GM18873 (cell line): Measurements from ENCODE around the gene OR4N2.
"Not testable (repeated sequence)": the region's sequence is repeated elsewhere in the genome, so short reads cannot be mapped to it uniquely, and the experiment has no call there.

Experiments used
- ATAC-seq: cut with Tn5 transposase; IDR thresholded peaks from one replicate; pipeline ENCODE4 v1.9.1; 2021; ENCODE audit warnings: mild to moderate bottlenecking, moderate library complexity, moderate number of reproducible peaks; ENCODE audit not compliant: unreplicated experiment, low FRiP score

The OR4N2 gene

GRCh38 chr14:19803470-19803869, at the start of gene OR4N2:
Gene OR4N2 (plus strand): TSS chr14:19803770. CDS start chr14:19827449, 23,679 bp downstream.
- not testable (repeated sequence) for ATAC-seq

GRCh38 chr14:19754172-19754571, 49.4 kb upstream of the OR4N2 start:
- no peak for ATAC-seq

- ATAC-seq: not testable (repeated sequence)
Measured at GRCh38 chr14:19771491-19771890, 32.1 kb upstream of the OR4N2 start.

- no peak for ATAC-seq
Measured at GRCh38 chr14:19771895-19772430, 31.6 kb upstream of the OR4N2 start.

GRCh38 chr14:19772454-19772853, 31.1 kb upstream of the OR4N2 start:
- ATAC-seq: not testable (repeated sequence)

- not testable (repeated sequence) for ATAC-seq
Measured at GRCh38 chr14:19773204-19773603, 30.4 kb upstream of the OR4N2 start, which contains the start of gene OR4M1. Gene OR4M1 (plus strand): TSS chr14:19773504. CDS start chr14:19780323, 6,819 bp downstream.

- no peak for ATAC-seq
Measured at GRCh38 chr14:19775587-19775986, 28.0 kb upstream of the OR4N2 start.

GRCh38 chr14:19785848-19786247, 17.7 kb upstream of the OR4N2 start:
- ATAC-seq: not testable (repeated sequence)

- ATAC-seq: not testable (repeated sequence)
Measured at GRCh38 chr14:19787318-19787717, 16.3 kb upstream of the OR4N2 start.

- not testable (repeated sequence) for ATAC-seq
Measured at GRCh38 chr14:19788150-19788549, 15.4 kb upstream of the OR4N2 start.

GRCh38 chr14:19796520-19797108, 7.0 kb upstream of the OR4N2 start:
- not testable (repeated sequence) for ATAC-seq

- ATAC-seq: no peak
Measured at GRCh38 chr14:19799880-19800279, 3.7 kb upstream of the OR4N2 start.

GRCh38 chr14:19800282-19801117, 3.1 kb upstream of the OR4N2 start:
- no peak for ATAC-seq

GRCh38 chr14:19801118-19801464, 2.5 kb upstream of the OR4N2 start:
- ATAC-seq: no peak

- ATAC-seq: not testable (repeated sequence)
Measured at GRCh38 chr14:19813171-19813920, 9.8 kb downstream of the OR4N2 start.

- not testable (repeated sequence) for ATAC-seq
Measured at GRCh38 chr14:19819879-19820278, 16.3 kb downstream of the OR4N2 start.

- ATAC-seq: not testable (repeated sequence)
Measured at GRCh38 chr14:19821016-19821415, 17.4 kb downstream of the OR4N2 start.

GRCh38 chr14:19823178-19823577, 19.6 kb downstream of the OR4N2 start:
- no peak for ATAC-seq

GRCh38 chr14:19823765-19824164, 20.2 kb downstream of the OR4N2 start:
- no peak for ATAC-seq

- ATAC-seq: not testable (repeated sequence)
Measured at GRCh38 chr14:19827626-19828244, 24.2 kb downstream of the OR4N2 start.
